T-helper 1 cell (primary cell): ENCODE data around the gene ITGBL1.

Experiments
- DNase-seq, 5 donors: peaks; one replicate each; pipeline ENCODE4 v3.0.0-alpha.2; 2012 to 2020

ITGBL1 gene

DNA sequence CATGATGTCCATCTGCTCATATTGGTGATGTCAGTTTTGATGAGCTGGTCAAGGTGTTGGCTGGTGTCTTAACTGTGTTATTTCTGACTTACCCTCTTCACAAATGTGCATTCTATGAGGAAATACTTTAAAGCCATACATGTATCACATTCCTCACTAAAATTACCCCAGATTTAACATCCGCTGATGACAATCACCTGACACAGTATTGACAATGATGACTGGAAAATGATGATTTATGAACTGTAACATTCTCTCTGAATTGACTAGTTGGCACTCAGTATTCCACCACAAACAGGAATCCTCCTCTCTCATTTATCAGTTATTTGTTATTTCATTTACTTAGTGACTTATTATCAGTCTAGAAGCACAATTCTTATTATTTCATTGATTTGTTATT is 117.3 kb downstream of the ITGBL1 start:
- no peak for DNase-seq

DNA sequence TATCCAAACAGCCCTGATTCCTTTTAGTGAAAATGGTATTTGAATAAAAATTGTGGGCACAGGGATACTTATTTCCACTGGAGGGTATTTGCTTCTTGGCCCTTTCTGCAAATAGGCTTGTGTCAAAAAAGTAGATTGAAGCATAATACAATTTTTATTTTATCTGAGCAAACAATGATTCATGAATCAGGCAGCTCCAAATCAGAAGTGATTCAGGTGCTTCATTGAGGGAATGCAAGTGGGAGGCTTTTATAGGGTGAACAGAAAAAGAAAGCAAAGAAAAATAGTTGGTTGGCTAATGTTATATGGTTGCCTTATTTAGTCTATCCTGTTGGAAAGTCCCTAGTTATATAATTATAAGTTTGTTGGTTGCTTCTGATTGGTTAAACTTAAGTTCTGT is 117.9 kb downstream of the ITGBL1 start:
- DNase-seq, result no peak

DNA sequence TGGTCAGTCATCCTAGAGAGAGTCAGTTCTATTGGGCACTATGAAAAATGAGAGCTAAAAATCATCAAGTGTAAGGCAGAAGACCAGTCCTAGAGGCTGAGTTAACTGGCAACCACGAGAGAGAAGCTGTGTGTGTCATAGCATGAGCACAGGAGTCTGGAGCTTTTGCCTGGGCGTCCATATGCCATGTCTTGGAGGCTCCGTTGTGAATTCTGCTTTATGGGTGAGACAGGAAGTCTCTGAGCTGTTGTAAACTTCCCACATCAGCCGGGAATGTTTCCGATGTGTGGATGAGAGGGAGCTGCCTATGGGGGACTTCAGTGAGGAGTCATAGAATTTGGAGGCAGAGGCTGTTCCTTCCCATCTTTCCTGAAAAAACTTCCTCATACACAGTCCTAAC is 120.0 kb downstream of the ITGBL1 start:
- DNase-seq, result no peak

DNA sequence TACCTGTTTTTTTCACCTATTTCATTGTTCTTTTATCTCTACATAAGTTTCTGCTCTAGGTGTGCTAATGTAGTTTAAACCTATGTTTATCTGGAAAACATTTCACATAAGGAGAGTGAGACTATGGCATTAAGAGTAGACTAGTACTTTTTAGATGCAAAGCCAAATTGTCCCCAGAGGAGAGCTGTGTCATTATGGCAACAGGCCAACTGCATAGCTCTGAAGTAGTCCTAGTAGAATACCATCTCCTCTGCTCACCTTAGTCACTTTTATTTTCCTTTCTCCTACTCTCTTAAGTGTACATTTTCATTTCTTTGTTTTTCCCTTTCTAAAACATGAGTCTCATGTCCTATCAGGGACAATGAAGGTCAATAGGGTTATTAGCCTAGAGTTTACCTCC is 123.1 kb downstream of the ITGBL1 start:
- no peak for DNase-seq

DNA sequence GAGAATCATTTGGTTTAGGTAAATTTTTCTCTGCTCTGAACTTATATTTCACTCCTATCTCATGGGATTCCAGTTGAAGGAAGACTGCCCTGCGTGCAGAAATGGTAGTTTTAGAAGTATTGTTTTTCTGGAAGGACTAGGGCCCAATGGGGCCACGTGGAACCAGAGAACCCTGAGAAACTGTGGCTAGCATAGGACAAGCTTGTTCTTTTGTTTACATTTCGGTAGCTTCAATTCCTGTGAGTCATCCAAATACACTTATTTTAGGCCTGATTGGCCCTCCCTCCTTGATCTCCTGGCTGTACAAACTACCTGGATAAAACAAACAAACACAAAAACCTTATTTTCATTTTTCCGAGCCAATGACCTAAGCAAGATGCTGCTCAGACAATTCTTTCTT is 124.0 kb downstream of the ITGBL1 start:
- no peak for DNase-seq

DNA sequence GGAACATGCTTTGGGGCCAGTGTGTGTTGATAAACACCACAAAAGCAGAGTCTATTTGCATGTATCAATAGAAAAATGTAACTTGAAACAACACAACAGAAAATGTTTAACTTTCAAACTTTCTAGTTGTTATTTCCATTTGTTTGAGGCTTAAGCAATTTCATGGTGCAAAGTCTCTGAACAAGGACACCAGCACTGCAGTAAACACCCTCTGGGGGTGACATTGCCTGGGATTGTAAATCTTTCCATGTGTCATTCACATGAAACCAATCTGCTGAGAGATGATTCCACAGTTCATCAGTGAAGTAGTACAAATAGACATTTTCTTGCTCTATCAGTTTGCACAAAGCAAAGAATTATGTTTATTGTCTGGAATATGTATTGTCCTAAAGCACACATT is 124.5 kb downstream of the ITGBL1 start:
- DNase-seq, result no peak

DNA sequence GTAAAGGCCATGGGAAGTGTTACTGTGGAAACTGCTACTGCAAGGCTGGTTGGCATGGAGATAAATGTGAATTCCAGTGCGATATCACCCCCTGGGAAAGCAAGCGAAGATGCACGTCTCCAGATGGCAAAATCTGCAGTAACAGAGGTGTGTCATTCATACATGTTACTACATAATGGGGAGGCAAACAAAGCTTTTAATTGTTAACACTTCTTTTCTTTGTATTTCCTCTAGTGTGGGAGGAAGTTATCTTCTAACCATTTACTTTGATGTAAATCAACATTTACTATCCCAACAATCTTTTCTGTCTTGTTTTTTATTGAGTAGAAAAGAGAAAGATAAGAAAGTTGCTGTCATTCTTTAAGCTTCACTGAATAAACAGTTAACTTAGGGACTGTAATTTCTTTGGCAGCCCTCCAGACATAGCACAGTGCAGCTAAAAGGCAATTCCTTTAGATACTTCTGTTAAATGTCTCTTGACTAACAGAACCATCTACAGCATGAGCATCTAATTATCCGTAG is 126.9 kb downstream of the ITGBL1 start:
- no peak for DNase-seq

DNA sequence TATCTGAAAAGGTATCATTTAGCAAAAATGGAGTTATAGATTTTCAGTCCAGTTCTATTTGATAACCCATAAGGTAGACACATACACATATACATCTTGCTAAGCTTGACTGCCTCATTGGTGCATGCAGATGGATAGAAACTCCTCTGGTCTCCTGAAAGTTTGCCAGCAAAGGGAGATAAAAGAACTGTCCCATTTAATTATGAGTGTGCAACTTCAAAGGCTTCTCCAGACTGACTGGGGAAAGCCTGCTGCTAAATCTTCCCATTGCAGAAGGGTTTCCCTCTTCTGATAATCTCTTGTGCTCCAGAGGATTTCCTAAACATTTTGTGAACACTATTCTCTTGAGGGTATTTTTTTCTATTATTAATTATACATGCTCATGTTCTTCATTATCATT is 131.9 kb downstream of the ITGBL1 start:
- no peak for DNase-seq

DNA sequence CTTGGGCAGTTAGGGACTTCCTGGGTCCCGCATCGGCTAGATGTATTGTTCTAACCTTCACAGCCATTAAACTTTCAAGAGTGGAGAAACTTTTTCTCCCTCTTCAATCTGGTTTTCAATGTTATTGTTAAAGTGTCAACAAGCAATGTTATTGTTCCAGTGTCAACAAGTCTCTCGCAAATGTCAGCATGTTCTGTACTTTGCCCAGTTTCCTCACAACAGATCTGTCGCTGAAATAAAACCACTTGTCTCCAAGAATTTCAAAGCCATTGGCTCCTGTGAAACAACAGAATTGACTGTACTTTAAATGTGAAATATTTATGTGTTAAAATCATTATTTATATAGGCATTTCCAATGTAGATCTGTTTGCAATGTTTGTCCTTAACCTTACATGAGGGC is 138.0 kb downstream of the ITGBL1 start:
- DNase-seq, result no peak

DNA sequence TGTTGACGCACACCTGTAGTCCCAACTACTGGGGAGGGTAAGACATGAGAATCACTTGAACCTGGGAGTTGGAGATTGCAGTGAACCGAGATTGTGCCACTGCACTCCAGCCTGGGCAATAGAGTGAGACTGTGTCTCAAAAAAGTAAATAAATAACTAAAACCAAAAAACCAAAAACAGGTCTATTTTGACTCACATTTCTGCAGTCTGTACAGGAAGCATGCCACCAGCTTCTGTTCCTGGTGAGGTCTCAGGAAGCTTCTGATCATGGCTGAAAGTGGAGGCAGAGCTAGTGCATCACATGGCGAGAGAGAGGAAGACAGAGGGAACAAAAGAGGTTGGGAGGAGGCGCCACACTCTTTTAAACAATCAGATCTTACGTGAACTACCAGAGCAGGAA is 142.5 kb downstream of the ITGBL1 start:
- DNase-seq, result no peak

DNA sequence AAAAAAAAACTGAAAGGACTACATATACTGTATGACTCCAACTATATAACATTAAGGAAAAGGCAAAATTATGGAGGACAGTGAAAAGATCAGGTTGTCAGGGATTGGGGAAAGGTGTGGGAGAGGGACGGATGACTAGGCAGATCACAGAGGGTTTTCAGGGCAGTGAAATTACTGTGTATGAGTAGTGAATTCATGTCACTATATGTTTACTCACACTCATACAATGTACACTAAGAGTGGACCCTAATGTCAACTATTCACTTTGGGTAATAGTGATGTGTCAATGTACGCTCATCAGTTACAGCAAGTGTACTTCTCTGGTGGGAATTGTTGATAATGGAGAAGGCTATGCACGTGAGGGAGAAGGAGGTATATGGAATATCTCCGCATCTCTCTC is 144.3 kb downstream of the ITGBL1 start:
- DNase-seq, result no peak

DNA sequence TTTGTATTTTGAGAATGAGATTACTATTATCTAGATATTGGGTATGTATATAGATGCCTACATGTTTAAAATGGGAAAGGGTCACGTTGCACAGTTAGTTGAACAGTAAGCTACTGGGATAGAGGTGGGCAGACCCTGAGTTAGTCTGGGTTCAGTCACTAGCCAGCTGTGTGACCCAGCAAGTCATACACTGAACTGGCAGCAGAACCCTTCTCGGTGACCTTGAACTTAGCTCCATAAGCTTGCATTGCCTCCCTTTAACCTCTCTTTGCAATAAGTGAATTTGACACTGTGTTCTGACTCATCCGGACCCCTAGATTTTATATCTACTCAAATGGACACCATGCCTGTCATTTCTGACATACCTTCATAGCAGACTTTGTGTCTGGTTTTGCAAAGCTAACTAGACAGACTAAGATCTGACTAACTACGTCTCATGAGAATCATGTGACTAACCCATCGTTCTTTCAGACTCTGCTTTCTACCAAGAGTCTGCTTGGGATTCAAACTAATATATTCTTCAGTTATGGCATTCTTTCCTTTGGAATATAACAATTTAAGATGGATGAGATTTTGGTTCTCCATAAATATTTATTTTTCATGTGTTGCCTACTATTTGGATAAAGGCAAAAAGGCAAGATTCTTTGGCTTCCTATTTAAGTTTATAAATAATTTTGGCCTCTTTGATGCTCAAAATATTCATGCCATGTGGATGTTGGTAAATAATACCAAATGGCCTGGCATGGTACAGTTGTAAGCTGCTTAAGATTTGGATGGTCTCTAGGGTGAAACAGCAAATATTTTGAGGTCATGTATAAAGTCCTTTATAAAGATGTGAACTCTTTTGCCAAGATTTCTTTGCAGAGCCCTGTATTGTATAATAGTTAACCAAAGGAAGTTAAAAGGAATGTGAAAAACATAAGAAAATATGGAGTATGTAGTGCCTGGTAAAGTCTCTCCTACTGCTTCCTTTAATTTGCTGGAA is 159.3 kb downstream of the ITGBL1 start:
- DNase-seq, result no peak

DNA sequence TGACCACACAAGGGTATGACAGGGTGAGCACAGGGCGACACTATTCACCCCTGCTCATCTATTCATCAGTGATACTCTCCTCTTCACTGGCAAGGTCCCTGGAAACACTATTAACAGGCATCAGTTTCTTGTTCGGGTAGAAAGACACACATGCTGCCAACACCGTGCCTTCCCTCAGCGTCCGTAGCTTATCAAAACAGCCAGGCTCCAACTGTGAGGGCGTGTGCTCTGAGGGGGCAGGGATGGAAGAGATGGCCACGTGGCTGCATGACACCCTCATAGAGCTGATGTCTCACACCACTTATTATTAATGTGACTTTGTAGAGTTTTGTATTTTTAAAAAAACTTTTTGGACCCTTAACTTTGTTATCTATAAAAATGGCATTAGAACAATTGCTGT is 160.3 kb downstream of the ITGBL1 start:
- no peak for DNase-seq

DNA sequence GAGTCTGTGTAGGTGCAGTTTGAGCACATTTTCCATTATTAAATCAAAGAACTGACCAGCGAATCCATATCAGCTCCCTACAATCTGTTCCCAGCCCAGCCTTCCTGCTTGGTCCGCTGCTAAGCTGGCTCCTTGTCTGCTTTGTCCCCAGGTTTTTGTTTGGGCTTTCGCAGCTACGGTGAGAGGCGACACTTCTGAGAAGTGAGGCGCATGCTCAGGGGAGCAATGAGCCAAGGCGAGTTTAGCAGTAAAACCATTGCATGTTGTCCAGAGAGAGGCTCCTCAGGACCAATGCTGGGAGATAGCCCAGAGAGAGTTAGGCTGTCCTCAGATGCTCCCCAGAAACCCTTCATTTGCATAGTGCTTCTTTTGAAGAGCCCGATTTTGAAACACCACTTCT is 162.0 kb downstream of the ITGBL1 start:
- DNase-seq, result no peak

DNA sequence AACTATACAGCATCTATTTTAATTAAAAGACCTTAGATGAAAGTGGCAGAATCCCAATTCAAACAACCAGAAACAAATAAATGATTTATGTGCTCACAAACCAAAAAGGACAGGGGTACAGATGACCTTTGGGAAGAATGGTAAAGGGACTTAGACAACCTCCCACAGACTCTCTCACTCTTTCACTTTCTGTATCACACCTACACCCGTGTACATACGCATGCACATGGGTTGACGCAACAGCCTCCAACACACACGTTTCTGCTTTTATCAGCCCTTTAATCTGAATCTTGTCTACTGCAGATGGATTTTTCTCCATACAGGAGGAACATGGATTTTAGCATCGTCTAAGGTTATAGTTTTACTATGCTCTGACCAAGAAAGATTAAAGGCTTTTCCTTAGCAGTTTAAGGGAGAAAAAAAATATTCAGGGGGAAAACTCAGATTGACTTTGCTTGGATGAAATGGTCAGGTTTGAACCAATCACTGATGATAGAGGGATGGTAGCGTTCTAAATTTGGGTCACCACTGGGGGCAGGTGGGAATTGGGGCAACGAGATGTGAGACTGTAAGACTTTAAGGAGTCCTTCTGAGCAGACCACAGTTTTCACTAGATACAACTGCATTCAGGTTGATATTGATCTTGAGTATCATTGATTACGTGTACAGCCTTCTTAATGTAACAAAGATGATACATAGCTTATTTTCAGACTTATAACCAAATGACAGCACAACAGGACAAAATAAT is 166.1 kb downstream of the ITGBL1 start:
- peak in 3 of 5 donors; percentile 2 to 23 (median 2) for DNase-seq

DNA sequence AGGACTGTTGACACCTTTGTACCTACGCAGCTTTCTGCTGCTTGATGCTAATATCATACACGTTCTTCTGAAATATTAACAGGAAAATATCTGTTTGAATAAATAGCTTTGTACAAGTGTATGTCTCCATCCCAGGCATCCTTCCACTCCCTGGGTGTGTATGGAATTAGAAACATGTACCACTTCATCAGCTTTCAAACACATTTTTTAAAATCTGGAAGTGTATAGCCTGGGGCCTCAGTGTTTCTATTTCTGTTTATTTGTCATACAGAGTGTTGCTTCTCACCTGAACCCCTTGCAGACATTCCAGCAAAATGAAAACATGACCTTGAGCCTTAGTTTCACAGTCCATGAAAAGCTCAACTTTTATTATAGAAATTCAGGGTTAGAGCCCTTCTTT is 168.6 kb downstream of the ITGBL1 start:
- DNase-seq, result no peak

DNA sequence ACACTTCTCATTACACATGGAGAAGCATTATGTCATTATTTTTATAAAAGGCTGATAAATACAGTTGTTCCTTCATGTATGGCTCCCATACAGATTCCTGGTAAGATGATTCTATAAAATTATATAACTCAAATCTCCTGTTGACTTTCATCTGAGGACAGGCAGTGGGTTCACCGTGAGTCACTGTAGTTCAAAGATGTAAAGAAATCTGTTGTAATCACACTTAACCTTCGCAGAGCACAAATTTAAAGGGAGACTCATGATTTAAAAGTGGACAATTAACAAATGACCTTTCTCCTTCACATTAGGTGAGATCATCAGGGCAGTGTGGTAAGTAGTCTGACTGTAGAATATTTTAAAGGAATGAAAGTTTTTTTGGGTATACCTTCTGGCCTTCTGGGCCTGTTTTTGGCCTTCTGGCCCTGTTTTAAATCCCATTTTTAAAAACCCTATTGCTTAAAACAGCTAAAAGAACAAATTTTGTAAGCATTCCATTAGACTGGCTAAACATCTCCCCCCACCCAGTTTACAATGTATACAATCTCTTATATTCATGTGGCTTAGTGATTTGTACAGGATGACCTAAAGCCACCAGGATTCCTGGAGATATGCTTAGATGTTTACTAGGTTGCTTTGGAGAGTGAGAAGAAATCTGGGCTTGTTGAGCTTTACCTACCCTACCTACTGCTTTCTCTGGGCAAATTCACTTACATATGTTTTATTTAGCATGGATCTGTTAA is 171.2 kb downstream of the ITGBL1 start:
- no peak for DNase-seq

DNA sequence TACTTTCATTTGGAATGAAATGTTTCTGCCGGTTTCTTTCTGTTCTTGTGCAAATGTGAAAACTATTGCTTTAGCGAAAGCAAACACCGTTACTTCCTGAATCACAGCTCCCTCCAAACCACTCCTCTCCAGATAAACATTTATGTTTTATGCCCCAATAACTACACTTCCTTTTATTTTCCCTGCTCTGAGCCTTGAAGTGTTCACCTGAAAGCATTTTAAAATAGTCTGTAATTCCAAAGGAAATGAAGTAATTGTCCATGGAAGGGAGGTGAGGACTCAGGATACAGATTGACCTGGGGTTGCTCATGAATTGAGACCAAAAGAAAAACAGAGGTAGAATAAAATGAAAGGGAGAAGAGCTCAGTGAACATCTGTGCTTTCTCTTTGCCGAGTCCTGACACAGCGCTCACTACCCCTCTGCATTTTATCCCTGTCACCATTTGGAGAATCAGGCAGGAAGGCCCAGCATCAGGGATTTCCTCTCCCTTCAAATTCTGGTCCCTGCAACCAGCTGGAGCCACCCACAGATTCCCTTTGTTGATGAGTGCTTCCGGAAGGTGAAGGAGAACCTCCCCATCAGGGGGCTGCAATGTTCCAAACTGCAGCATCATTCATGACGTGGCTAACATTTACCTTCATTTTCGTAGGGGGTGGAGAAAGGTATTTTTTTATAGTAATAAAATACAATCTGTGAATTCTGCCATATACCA is 171.9 kb downstream of the ITGBL1 start:
- no peak for DNase-seq

DNA sequence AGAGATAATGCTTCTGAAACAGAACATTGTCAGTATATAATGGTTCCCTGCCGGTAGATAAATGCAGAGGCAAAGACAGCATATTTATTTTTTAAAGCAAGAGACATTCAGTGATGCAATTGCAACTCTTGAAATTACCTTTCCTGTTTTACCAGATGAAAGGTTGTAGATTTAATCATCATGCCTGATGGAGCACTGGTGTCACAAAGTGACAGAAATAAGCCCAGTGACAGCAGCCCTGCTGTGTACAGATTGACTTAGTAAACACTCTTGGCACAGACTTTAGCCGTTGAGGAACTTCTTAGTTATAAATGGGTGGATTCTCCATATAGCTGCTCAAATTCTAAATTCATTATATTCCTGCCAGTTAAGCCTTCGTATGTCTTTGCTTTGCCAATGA is 172.5 kb downstream of the ITGBL1 start:
- DNase-seq, result peak in 1 of 5 donors; percentile 49

DNA sequence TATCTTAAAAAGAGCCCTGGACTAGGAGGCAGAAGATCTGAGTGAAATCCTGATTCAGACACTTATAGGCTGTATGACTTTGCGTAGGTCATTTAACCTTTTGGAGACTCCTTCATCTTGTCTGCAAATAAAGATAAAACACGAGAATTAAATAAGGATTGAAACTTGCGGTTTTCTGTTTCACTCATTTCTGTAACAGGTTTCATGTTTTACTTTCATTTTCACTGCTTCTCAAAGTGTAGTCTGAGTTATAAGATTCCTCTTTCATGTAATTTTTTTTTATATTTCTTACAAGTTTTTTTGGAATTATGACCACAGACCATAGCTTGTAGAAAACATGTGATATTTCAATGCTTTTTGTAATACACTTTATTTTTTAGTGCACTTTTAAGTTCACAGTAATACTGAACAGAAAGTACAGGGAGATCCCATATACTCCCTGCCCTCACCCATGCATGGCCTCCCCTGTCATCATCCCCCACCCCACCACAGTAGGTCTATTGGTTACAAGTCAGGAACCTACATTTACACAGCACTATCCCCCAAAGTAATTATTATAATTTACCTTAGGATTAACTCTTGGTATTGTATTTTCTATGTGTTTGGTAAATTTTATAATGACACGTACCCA is 174.6 kb downstream of the ITGBL1 start:
- DNase-seq, result peak in 1 of 5 donors; percentile 72

DNA sequence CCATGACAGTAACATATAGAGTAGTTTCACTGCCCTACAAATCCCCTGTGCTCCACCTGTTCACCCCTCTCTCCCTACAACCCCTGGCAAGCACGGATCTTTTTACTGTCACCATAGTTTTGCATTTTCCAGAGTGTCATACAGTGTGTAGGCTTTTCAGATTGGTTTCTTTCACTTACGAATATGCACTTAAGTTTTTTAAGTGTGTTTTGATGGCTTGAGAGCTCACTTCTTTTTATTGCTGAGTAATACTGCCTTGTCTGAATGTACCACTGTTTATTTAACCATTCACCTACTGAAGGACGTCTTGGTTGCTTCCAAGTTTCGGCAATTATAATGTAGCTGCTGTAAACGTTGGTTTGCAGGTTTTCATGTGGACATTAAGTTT is 175.1 kb downstream of the ITGBL1 start:
- DNase-seq, result no peak

DNA sequence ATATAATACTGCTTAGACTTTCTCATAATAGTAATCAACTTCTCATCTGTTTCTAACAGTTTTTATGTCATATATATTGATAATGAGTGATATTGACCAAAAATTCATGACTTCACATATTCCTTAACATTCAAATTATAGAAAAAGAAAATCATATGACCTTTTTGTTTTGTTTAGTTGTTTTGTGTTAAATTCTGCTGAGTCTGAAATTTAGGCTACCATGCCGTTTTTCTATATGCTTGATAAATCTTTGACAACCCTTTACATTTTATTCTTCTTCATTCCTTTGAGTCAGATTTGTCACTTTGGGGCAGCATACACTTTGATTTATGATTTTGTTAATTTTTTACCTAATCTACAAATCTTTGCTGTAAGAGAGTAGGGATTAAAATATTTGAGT is 176.4 kb downstream of the ITGBL1 start:
- DNase-seq, result no peak
